Measurements from ENCODE around the gene PRAC1. TPM values are rescaled to one million over a fixed set of nuclear protein-coding genes. Genes with fewer than 3 reads are reported as not detected.
"Not testable (repeated sequence)": the region's sequence is repeated elsewhere in the genome, so short reads cannot be mapped to it uniquely, and the experiment has no call there.

The PRAC1 gene
- total RNA-seq, 2 donors from 2014 or later: not detected

GRCh38 chr17:48725004-48725287 lies 2.6 kb upstream of the PRAC1 start:
- H3K36me3 Mint-ChIP-seq (ENCODE audit: low read depth): peaks cover 6% of the 10 kb centered on the region
- H3K9me3 Mint-ChIP-seq: no peaks in the 10 kb centered on the region
- H3K4me1 Mint-ChIP-seq: peaks cover 11% of the 10 kb centered on the region
- ATAC-seq (replicated peaks): no peak
- no peak overlapping the region for H3K27ac Mint-ChIP-seq
- peaks cover 76% of the 10 kb centered on the region for H3K27me3 Mint-ChIP-seq
- H3K4me3 Mint-ChIP-seq: peak overlapping the region; percentile 50

- ATAC-seq (replicated peaks): peak; percentile 78
- H3K36me3 Mint-ChIP-seq (ENCODE audit: low read depth): peaks cover 6% of the 10 kb centered on the region
- peaks cover 74% of the 10 kb centered on the region for H3K27me3 Mint-ChIP-seq
- no peak overlapping the region for H3K27ac Mint-ChIP-seq
- H3K9me3 Mint-ChIP-seq: no peaks in the 10 kb centered on the region
- peak overlapping the region; percentile 50 for H3K4me3 Mint-ChIP-seq
- H3K4me1 Mint-ChIP-seq: peaks cover 11% of the 10 kb centered on the region
Observed at GRCh38 chr17:48724251-48725003, 2.1 kb upstream of the PRAC1 start.

DNA sequence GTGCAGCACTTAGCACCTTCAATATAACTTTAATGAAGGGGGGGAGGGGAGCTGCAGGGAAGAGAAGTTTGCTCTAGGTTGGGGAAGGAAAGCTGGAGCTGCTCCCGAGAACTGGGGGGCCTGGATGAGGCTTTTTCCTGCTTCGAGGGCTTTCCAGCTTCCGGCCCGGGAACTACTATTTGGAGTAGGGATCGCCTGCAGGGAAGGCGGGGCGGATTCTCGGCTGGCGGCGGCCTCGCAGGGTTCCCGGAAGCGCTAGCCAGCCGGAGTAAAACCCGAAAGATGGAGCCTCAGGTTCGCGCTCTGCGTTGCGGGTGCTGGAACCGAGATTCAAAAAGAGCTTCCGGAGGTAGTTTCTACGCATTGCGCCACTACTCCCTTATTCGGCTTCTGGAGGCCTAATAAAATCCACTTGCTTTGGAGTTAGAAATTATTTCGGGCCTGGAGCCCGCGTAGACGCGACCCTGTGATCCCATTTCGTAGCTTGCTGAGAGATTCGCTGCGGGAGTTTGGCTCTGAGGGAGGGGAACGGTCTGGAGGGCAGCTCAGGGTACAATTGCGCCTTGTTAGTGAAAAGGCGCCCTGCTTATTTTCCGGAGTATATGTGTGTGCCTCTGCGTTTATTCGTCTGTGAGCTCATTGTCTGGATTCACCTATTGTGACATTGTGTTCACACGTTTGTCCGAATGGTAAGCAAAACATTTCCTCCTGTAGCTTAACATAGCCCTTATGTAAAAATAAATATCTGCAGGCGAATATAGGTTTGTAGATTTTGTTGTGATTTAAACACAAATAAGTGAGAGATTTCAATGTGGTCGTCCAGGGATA lies 1.3 kb upstream of the PRAC1 start:
- ATAC-seq (replicated peaks): no peak
- Mint-ChIP-seq H3K9me3 (no peaks in the 10 kb centered on the region), H3K36me3 (ENCODE audit: low read depth) (peaks cover 6% of the 10 kb centered on the region), H3K4me1 (peaks cover 11% of the 10 kb centered on the region), H3K27me3 (peaks cover 72% of the 10 kb centered on the region), H3K4me3 (peak overlapping the region; percentile 50), H3K27ac (no peak overlapping the region)

DNA sequence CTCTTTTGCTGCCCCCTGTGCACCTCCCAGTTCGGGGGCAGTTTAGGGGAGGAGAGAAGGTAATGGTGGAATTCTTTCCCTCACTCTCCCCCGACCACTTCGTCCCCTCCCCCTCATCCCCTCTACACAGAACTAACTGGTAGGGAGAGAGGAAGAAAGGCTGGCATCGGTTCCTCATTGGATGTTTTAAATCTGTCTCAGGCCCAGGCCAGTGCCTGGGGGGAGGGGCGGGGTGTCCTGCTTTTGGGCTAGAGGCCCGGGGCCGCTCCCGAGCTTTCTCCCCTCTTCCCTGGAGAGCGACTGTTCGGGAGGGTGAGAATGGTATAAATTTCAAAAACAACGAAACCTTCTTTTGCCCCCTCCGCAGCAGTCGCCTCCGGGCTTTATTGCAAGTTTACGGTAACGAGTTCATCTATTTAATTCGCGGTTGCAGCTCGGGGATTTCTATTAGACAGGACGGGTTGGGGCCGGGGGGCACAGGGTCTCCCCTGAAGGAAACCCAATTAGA lies 651 bp upstream of the PRAC1 start, which contains the start of gene PRAC2:
Gene PRAC2 (plus strand): TSS at position 271 of the 508 bp plus-strand sequence. CDS start 1,226 bp downstream, outside the sequence.
- peak within 1 kb of the TSS; percentile 50 for H3K4me3 Mint-ChIP-seq
- ATAC-seq (replicated peaks): no peak
- H3K9me3 Mint-ChIP-seq: no peaks in the 10 kb centered on the region
- H3K27ac Mint-ChIP-seq: no peak within 1 kb of the TSS
- H3K36me3 Mint-ChIP-seq (ENCODE audit: low read depth): peaks cover 6% of the 10 kb centered on the region
- H3K4me1 Mint-ChIP-seq: peaks cover 11% of the 10 kb centered on the region
- H3K27me3 Mint-ChIP-seq: peaks cover 73% of the 10 kb centered on the region

- no peak overlapping the region for H3K27ac Mint-ChIP-seq
- H3K4me1 Mint-ChIP-seq: peaks cover 11% of the 10 kb centered on the region
- H3K4me3 Mint-ChIP-seq: no peak overlapping the region
- peaks cover 61% of the 10 kb centered on the region for H3K27me3 Mint-ChIP-seq
- ATAC-seq (replicated peaks): no peak
- H3K9me3 Mint-ChIP-seq: no peaks in the 10 kb centered on the region
- peaks cover 6% of the 10 kb centered on the region for H3K36me3 Mint-ChIP-seq (ENCODE audit: low read depth)
Observed at GRCh38 chr17:48721009-48721402, 1.3 kb downstream of the PRAC1 start.

- H3K36me3 Mint-ChIP-seq (ENCODE audit: low read depth): peaks cover 6% of the 10 kb centered on the region
- no peak overlapping the region for H3K27ac Mint-ChIP-seq
- no peaks in the 10 kb centered on the region for H3K9me3 Mint-ChIP-seq
- no peak for ATAC-seq (replicated peaks)
- H3K4me1 Mint-ChIP-seq: peaks cover 11% of the 10 kb centered on the region
- peaks cover 58% of the 10 kb centered on the region for H3K27me3 Mint-ChIP-seq
- no peak overlapping the region for H3K4me3 Mint-ChIP-seq
Observed at GRCh38 chr17:48720266-48721008, 1.9 kb downstream of the PRAC1 start.

DNA sequence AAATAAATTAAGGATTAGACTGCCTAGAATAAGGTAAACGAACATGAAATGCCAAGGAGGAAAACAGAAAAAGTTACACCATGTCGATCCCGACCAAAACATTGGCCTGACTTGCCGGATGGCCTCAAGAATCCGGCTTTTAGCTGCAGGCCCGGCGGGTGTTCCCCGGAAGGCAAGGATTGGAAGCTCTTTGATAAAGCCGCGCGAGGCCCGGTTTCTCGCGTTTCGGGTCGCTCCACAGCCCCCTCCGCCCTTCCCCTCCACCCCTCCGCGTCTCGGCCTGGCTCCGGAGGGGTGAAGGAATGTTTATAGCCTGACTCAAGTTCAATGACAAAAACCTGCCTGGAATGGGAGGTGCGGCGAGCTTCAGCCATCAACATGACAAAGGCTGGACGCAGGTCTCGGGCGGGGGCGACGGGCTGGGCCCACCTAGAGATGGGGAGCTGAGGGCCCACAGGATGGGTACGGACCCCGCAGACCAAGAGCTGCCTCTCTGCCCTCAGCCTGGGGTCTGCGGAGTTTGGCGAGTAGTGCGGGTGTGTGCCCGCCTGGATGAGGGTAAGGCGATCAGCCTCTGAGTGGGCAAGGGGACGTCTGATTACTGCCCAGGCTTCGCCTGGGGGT lies 2.6 kb downstream of the PRAC1 start:
- H3K4me1 Mint-ChIP-seq: peaks cover 11% of the 10 kb centered on the region
- H3K9me3 Mint-ChIP-seq: no peaks in the 10 kb centered on the region
- H3K36me3 Mint-ChIP-seq (ENCODE audit: low read depth): peaks cover 6% of the 10 kb centered on the region
- H3K27me3 Mint-ChIP-seq: peaks cover 54% of the 10 kb centered on the region
- H3K27ac Mint-ChIP-seq: no peak overlapping the region
- peak overlapping the region; percentile 32 for H3K4me3 Mint-ChIP-seq
- no peak for ATAC-seq (replicated peaks)

DNA sequence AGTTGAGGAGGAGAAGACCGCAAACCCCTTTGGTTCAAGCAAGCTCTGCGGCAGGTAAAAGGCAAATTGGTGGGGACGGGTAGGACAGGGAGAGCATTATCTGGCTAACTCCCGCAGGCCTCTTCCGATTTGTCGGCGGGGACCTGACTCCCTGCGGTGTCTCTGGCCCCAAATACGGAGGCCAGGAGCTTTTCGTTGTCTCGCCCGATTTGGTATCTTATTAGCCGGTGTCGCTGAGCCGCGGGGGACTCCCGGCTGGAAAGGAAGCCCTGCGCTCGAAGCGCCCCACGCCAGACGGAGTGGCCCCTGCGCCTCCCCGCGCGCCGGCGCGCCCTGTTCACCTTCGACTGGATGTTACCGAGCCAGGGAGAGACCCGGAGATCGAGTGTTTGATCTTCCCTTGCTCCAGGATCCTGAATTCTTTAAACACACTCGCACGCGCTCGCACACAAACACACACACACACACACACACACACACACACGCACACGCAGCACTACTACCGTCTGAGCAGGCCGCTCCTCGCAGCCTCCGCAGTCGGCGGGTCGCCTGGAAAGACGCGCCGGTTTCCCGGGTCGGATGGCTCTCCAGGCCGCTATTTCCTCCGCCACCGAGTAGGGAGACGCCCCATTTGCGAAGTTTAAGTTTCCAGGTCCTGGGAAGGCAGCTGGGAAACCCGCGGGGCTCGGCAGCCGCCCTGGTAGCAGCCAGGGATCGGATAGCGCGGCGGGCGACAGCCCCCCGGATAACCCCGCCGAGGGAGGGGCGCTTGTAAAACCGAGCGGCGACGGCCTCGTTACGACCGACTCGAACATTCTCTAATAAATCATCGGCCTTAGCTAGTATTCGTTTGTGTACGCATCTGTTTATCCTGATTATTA lies 3.3 kb downstream of the PRAC1 start:
- peaks cover 6% of the 10 kb centered on the region for H3K36me3 Mint-ChIP-seq (ENCODE audit: low read depth)
- no peaks in the 10 kb centered on the region for H3K9me3 Mint-ChIP-seq
- H3K27me3 Mint-ChIP-seq: peaks cover 50% of the 10 kb centered on the region
- ATAC-seq (replicated peaks): no peak
- no peak overlapping the region for H3K27ac Mint-ChIP-seq
- H3K4me3 Mint-ChIP-seq: peak overlapping the region; percentile 32
- H3K4me1 Mint-ChIP-seq: peaks cover 6% of the 10 kb centered on the region

GRCh38 chr17:48718227-48718760 lies 4.0 kb downstream of the PRAC1 start:
- Mint-ChIP-seq H3K4me1 (peaks cover 4% of the 10 kb centered on the region), H3K27me3 (peaks cover 49% of the 10 kb centered on the region), H3K27ac (no peak overlapping the region), H3K9me3 (no peaks in the 10 kb centered on the region), H3K36me3 (ENCODE audit: low read depth) (peaks cover 6% of the 10 kb centered on the region), H3K4me3 (peak overlapping the region; percentile 32)
- ATAC-seq (replicated peaks): no peak

GRCh38 chr17:48717367-48718226 lies 4.7 kb downstream of the PRAC1 start:
- ATAC-seq (replicated peaks): no peak
- no peak overlapping the region for H3K4me3 Mint-ChIP-seq
- H3K27ac Mint-ChIP-seq: no peak overlapping the region
- no peaks in the 10 kb centered on the region for H3K9me3 Mint-ChIP-seq
- peaks cover 6% of the 10 kb centered on the region for H3K36me3 Mint-ChIP-seq (ENCODE audit: low read depth)
- H3K27me3 Mint-ChIP-seq: peaks cover 50% of the 10 kb centered on the region
- peaks cover 4% of the 10 kb centered on the region for H3K4me1 Mint-ChIP-seq

- H3K9me3 Mint-ChIP-seq; ATAC-seq (replicated peaks); H3K4me1 Mint-ChIP-seq; H3K4me3 Mint-ChIP-seq; H3K27ac Mint-ChIP-seq; H3K36me3 Mint-ChIP-seq (ENCODE audit: low read depth): not testable (repeated sequence)
- peaks cover 48% of the 10 kb centered on the region for H3K27me3 Mint-ChIP-seq
Observed at GRCh38 chr17:48716549-48716948, 5.8 kb downstream of the PRAC1 start.

DNA sequence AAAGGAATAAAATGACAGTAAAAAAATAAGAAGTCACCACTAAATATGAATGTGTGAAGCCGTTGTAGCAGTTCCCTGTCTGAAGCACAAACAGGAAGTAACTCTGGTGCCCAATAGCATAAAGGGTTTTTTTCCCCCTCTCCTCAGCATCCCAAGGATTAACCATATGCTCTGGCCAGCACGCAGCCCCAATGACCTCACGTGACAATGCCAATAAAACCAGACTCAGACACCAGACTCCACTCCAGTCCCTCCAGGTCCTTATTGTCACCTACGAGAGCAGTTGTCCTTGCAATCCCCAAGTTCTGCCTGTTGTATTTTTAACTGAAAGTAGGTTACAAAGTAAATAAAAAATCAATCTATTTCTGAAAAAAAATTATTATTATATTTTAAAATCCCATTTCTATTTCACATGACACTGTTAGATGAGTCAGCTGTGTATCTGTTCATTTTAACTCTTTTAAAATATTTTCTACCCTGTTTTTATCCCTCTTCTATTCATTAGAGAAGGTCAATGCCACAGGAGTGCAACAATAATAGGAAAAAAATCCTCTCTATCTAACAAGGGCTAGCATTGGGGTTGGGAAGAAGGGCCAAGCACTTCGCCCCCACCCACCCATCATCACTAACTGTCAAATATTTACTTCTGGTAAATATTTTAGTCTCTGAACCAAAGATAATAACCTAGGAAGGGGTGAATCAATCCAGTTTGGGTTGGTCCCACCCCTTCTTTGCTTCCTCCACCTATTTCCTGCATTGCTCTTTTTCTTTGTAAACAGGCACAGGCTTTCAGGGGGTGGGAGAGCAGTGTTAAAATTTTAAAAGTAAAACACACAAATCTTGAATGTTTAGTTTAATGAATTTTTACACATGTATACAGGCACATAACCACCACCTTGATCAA lies 6.6 kb downstream of the PRAC1 start:
- Mint-ChIP-seq H3K4me3 (no peak overlapping the region), H3K27ac (no peak overlapping the region), H3K9me3 (no peaks in the 10 kb centered on the region), H3K36me3 (ENCODE audit: low read depth) (peaks cover 4% of the 10 kb centered on the region), H3K27me3 (peaks cover 48% of the 10 kb centered on the region), H3K4me1 (peaks cover 4% of the 10 kb centered on the region)
- ATAC-seq (replicated peaks): no peak

Data from activated T-helper 17 cell treated with anti-CD3 and anti-CD28 coated beads, Interleukin-2, amount 50 U/mL, for 72 hours (primary cell).